ENCODE data around the gene TMEM11.

DNA sequence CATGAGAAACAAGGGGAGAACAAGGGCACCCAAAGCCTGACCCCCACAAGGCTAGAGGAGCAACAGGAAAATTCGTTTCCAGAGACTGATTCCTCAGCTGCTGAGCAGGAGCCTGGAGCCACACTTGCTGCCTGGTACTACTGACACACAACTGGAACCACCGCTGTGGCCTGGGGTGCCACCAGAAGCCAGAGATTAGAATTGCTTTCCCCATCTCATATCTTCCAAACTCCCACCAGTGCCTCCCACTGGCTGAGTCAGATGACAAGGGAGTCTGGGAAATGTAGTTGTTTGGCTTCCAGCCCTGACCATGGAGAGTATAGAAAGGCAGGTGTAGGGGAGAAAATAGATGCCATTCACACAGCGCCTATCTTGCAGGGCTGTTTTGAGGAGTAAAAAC, 4.1 kb upstream of the TMEM11 start:
- TF ChIP-seq, protein P1, sequence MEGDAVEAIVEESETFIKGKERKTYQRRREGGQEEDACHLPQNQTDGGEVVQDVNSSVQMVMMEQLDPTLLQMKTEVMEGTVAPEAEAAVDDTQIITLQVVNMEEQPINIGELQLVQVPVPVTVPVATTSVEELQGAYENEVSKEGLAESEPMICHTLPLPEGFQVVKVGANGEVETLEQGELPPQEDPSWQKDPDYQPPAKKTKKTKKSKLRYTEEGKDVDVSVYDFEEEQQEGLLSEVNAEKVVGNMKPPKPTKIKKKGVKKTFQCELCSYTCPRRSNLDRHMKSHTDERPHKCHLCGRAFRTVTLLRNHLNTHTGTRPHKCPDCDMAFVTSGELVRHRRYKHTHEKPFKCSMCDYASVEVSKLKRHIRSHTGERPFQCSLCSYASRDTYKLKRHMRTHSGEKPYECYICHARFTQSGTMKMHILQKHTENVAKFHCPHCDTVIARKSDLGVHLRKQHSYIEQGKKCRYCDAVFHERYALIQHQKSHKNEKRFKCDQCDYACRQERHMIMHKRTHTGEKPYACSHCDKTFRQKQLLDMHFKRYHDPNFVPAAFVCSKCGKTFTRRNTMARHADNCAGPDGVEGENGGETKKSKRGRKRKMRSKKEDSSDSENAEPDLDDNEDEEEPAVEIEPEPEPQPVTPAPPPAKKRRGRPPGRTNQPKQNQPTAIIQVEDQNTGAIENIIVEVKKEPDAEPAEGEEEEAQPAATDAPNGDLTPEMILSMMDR (conservative IDR thresholded peaks at IDR 0.05; ENCODE audit: low read depth, low read length) = 0 out of 2 replicates have a peak, but pooled peaks have one; percentile 24
- TF ChIP-seq EZH2 (IDR thresholded peaks at IDR 0.05; ENCODE audit: borderline replicate concordance, low read depth, low read length, poor library complexity, severe bottlenecking) = no peak
